GM12864 (cell line): ENCODE measurements around the gene ENDOG.

Experiments
- DNase-seq: peaks from one replicate; pipeline ENCODE4 v3.0.0-alpha.2; 2011; ENCODE audit warnings: low read depth
- H3K4me3 ChIP-seq: 2 replicates; pipeline ENCODE4 v1.5.1; 2011; ENCODE audit warnings: mild to moderate bottlenecking, low read depth, low read length, control low read depth
- TF ChIP-seq, protein P1 (sequence below): IDR thresholded peaks from 2 replicates; pipeline ENCODE4 v1.5.1; 2011; ENCODE audit warnings: low read depth, mild to moderate bottlenecking, moderate library complexity, low read length, control low read depth, inconsistent platforms; ENCODE audit errors: missing control alignments

The ENDOG gene

DNA sequence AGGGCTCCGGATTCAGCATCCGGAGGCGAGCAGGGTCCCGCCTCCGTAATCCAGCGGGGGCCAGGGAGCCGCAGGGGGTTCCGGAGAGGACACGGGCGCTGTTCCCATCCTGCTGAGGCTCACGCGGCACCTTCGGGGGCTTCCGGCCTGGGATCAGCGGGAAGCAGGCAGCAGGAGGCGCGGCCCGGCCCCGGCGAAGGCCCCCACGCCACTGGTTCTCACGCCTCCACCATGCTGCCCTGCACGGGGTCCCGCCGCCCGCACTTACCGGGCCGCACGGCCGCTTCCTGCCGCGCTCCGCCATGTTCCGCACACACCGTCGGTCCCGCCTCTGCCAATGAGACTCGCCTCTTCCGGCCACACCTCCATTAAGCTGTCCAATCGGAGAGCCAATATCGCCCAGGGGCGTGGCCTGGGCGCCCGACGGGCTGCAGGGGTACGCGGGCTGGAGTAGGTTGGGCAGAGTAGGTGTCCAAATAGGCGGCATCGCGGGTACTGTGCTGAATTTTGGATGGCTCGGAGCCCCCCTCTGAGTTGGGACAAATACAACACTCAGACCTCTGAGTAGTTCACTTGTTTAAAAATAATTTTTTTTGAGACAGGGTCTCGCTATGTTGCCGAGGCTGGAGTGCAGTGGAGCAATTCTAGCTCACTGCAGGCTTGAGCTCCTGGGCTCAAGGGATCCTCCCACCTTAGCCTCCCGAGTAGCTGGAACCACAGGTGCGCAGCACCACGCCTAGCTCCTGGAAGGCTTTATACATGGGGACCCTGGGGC is 11.4 kb downstream of the ENDOG start, which contains the start of gene SPOUT1:
Gene SPOUT1 (minus strand): TSS at position 318 of the 775 bp plus-strand sequence. CDS start 14 bp downstream, at position 304.
- H3K4me3 ChIP-seq, result peak within 1 kb of the TSS; percentile 68
- peak; percentile 74 for DNase-seq
- TF ChIP-seq, protein P1, sequence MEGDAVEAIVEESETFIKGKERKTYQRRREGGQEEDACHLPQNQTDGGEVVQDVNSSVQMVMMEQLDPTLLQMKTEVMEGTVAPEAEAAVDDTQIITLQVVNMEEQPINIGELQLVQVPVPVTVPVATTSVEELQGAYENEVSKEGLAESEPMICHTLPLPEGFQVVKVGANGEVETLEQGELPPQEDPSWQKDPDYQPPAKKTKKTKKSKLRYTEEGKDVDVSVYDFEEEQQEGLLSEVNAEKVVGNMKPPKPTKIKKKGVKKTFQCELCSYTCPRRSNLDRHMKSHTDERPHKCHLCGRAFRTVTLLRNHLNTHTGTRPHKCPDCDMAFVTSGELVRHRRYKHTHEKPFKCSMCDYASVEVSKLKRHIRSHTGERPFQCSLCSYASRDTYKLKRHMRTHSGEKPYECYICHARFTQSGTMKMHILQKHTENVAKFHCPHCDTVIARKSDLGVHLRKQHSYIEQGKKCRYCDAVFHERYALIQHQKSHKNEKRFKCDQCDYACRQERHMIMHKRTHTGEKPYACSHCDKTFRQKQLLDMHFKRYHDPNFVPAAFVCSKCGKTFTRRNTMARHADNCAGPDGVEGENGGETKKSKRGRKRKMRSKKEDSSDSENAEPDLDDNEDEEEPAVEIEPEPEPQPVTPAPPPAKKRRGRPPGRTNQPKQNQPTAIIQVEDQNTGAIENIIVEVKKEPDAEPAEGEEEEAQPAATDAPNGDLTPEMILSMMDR, result no peak

DNA sequence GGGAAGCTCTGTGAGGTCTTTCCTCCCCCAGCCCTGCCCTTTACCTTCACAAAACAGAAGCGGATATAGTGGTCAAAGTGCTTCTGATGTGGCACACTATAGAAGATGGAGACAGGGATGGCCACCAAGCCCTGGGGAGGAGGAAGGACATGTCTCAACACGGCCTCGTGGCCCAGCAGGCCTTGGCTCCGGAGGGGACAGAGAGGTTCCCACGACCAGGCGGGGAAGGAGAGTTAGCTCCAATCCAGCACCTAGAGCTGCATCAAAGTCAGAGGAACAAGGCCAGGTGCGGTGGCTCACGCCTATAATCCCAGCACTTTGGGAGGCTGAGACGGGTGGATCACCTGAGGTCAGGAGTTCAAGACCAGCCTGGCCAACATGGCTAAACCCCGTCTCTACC is 15.4 kb downstream of the ENDOG start:
- TF ChIP-seq, protein P1, result no peak

GRCh38 chr9:128835246-128836210 is 17.2 kb downstream of the ENDOG start:
- TF ChIP-seq, protein P1, result no peak
- DNase-seq, result no peak
- no peak overlapping the region for H3K4me3 ChIP-seq

More for the DNA sequence above, 15.4 kb downstream of the ENDOG start:
- H3K4me3 ChIP-seq, result no peak overlapping the region
- DNase-seq, result no peak

- TF ChIP-seq, protein P1, result no peak
- DNase-seq, result no peak
- H3K4me3 ChIP-seq, result no peak overlapping the region
Measured at GRCh38 chr9:128836509-128837145, 18.3 kb downstream of the ENDOG start.

DNA sequence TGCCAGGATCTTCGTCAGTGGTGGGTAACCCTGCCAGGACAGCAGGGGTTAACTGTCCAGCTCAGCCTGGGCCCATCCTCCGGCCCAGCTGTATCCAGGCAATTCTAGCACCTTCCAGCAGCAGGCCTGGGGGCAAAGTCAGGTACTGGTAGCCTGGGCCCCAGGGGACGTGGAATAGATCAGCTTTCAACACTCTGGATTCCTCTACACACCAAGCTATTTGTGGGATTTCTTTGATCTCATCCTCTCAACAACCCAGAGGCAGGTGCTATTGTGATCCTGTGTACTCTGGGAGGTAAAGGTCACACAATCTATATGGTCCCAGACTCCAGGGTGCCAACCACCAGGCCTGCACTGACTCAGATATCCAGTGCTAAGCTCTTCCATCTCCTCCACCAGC is 20.0 kb downstream of the ENDOG start:
- no peak for DNase-seq
- TF ChIP-seq, protein P1, result no peak
- no peak overlapping the region for H3K4me3 ChIP-seq

DNA sequence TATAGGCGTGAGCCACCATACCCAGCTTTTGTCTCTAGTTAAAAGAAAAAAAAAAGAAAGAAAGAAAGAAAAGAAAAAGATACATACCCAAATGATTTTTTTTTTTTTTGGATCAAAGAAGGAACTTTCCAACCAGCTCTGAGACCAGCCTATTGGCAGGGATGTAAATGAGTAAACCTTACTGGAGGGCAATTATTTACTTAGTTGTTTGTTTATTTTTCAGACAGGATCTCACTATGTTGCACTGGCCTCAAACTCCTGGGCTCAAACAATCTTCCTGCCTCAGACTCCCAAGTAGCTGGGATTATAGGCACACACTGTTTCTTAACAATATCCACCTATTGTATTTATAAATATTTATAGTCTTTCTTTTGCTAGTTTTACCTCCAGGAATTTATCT is 22.2 kb downstream of the ENDOG start:
- no peak for DNase-seq
- no peak overlapping the region for H3K4me3 ChIP-seq
- TF ChIP-seq, protein P1, result no peak
